H1 (cell line): ENCODE measurements around the gene LRRC25. TPM values are rescaled to one million over a fixed set of nuclear protein-coding genes. Genes with fewer than 3 reads are reported as not detected.

Experiments used
- CTCF ChIA-PET: fragments of 300-600 bp; sonication (Branson Sonifier 250); formaldehyde crosslinking; loops from one replicate; lab custom pipeline; 2021; ENCODE audit not compliant: partially characterized antibody; lab: Charles Lee
- POLR2A ChIA-PET: fragments of 300-600 bp; sonication (Branson Sonifier 250); formaldehyde crosslinking; loops from one replicate; lab custom pipeline; 2021; ENCODE audit warnings: inconsistent platforms; ENCODE audit not compliant: partially characterized antibody; lab: Charles Lee
- DNase-seq, 2 experiments: peaks; one replicate each; pipeline versions ENCODE4 v3.0.0 to v3.0.0-alpha.2; 2010 to 2022; ENCODE audit warnings: low spot score in 2 of 2, low read depth in 1 of 2, mixed read lengths in 1 of 2
- FAIRE-seq: peaks from 2 replicates; lab custom pipeline; 2011; peaks lifted over from hg19 to GRCh38; lab: Jason Lieb, UNC
- H2AFZ ChIP-seq: 2 replicates; pipeline ENCODE4 v1.8.1; 2012; ENCODE audit warnings: low read length, inconsistent platforms
- H2AK5ac ChIP-seq: 2 replicates; pipeline ENCODE4 v1.6.1; 2013; ENCODE audit warnings: low read depth, low read length
- H2BK120ac ChIP-seq: replicated peaks from 2 replicates; pipeline ENCODE3; 2013; ENCODE audit warnings: low read depth, low read length, inconsistent platforms
- H2BK12ac ChIP-seq: 2 replicates; pipeline ENCODE4 v1.6.1; 2013; ENCODE audit warnings: low read depth, low read length
- H2BK15ac ChIP-seq: 2 replicates; pipeline ENCODE4 v1.6.1; 2013; ENCODE audit warnings: low read length
- H2BK20ac ChIP-seq: 2 replicates; pipeline ENCODE4 v1.6.1; 2013; ENCODE audit warnings: low read length
- H2BK5ac ChIP-seq: 2 replicates; pipeline ENCODE4 v1.6.1; 2013; ENCODE audit warnings: low read depth, low read length
- H3K14ac ChIP-seq: 2 replicates; pipeline ENCODE4 v1.6.1; 2013; ENCODE audit warnings: inconsistent platforms; ENCODE audit not compliant: insufficient read length
- H3K18ac ChIP-seq: 2 replicates; pipeline ENCODE4 v1.6.1; 2013; ENCODE audit warnings: low read length; ENCODE audit errors: extremely low read depth
- H3K23ac ChIP-seq: 2 replicates; pipeline ENCODE4 v1.6.1; 2013; ENCODE audit warnings: inconsistent platforms; ENCODE audit not compliant: insufficient read length
- H3K23me2 ChIP-seq: 2 replicates; pipeline ENCODE4 v1.6.1; 2013; ENCODE audit warnings: low read depth, low read length
- H3K27ac ChIP-seq: 2 replicates; pipeline ENCODE4 v1.6.1; 2011; ENCODE audit warnings: low read depth, low read length, inconsistent platforms
- H3K27me3 ChIP-seq, 4 experiments: replicated peaks in 1 of 4; 1 replicate in 1 of 4; 2 replicates in 3 of 4; pipeline versions ENCODE4 v1.6.1 to v1.8.1; 2011 to 2013; ENCODE audit warnings: low read length in 3 of 4, mild to moderate bottlenecking in 3 of 4, inconsistent platforms in 2 of 4, mixed read lengths in 2 of 4, moderate library complexity in 1 of 4; ENCODE audit not compliant: control insufficient read depth in 3 of 4, insufficient read depth in 3 of 4; ENCODE audit errors: extremely low read depth in 1 of 4
- H3K36me3 ChIP-seq, 4 experiments: 2 replicates each; pipeline versions ENCODE4 v1.6.1 to v1.8.1; 2011 to 2013; ENCODE audit warnings: mild to moderate bottlenecking in 4 of 4, low read length in 3 of 4, moderate library complexity in 2 of 4, control low read depth in 1 of 4, inconsistent platforms in 1 of 4; ENCODE audit not compliant: insufficient read depth in 4 of 4, control insufficient read depth in 2 of 4
- H3K4ac ChIP-seq: replicated peaks from 2 replicates; pipeline ENCODE3; 2013; ENCODE audit warnings: low read length, low read depth, mixed read lengths, inconsistent platforms; ENCODE audit not compliant: insufficient read length
- H3K4me1 ChIP-seq, 4 experiments: replicated peaks in 1 of 4; 1 replicate in 1 of 4; 2 replicates in 3 of 4; pipeline versions ENCODE4 v1.6.1 to v1.8.1; 2011 to 2013; ENCODE audit warnings: low read length in 3 of 4, inconsistent platforms in 2 of 4, mixed read lengths in 1 of 4; ENCODE audit not compliant: insufficient read depth in 4 of 4, control insufficient read depth in 3 of 4
- H3K4me2 ChIP-seq, 2 experiments: 2 replicates each; pipeline versions ENCODE4 v1.6.1 to v1.8.1; 2011 to 2013; ENCODE audit warnings: low read depth in 2 of 2, low read length in 2 of 2, control low read depth in 1 of 2, inconsistent platforms in 1 of 2, mild to moderate bottlenecking in 1 of 2; ENCODE audit not compliant: insufficient read depth in 1 of 2
- H3K4me3 ChIP-seq, 4 experiments: fragments of 200-600, 300-600 bp in 1 of 4; sonication (generic), shearing (Covaris generic), sonication (Bioruptor Twin) in 1 of 4; 2 replicates each; pipeline versions ENCODE4 v1.5.1 to v1.8.1; 2011 to 2016; ENCODE audit warnings: low read length in 4 of 4, low read depth in 3 of 4, control low read depth in 2 of 4, inconsistent platforms in 2 of 4, mild to moderate bottlenecking in 2 of 4, mixed read lengths in 1 of 4, moderate library complexity in 1 of 4; ENCODE audit not compliant: insufficient read depth in 2 of 4; ENCODE audit errors: extremely low read depth in 1 of 4
- H3K56ac ChIP-seq: replicated peaks from 2 replicates; pipeline ENCODE3; 2013; ENCODE audit warnings: low read depth, mild to moderate bottlenecking, mixed read lengths, low read length, inconsistent platforms; ENCODE audit not compliant: insufficient read length
- H3K79me1 ChIP-seq: 2 replicates; pipeline ENCODE4 v1.6.1; 2013; ENCODE audit warnings: low read depth, low read length, control low read depth
- H3K79me2 ChIP-seq, 2 experiments: 2 replicates each; pipeline versions ENCODE4 v1.6.1 to v1.8.1; 2012 to 2013; ENCODE audit warnings: low read length in 2 of 2, mild to moderate bottlenecking in 2 of 2, inconsistent platforms in 1 of 2; ENCODE audit not compliant: insufficient read depth in 2 of 2, control insufficient read depth in 1 of 2
- H3K9ac ChIP-seq, 4 experiments: replicated peaks in 1 of 4; 1 replicate in 1 of 4; 2 replicates in 3 of 4; pipeline versions ENCODE4 v1.6.1 to v1.8.1; 2011 to 2013; ENCODE audit warnings: low read depth in 3 of 4, low read length in 3 of 4, control low read depth in 2 of 4, mild to moderate bottlenecking in 2 of 4, moderate library complexity in 2 of 4, inconsistent platforms in 1 of 4; ENCODE audit errors: extremely low read depth in 1 of 4
- H3K9me3 ChIP-seq, 2 experiments: 2 replicates each; pipeline versions ENCODE4 v1.6.1 to v1.8.1; 2012 to 2013; ENCODE audit warnings: mild to moderate bottlenecking in 2 of 2, moderate library complexity in 2 of 2, control low read depth in 1 of 2, inconsistent platforms in 1 of 2, low read depth in 1 of 2, low read length in 1 of 2, mixed read lengths in 1 of 2; ENCODE audit not compliant: insufficient read depth in 2 of 2
- H4K20me1 ChIP-seq, 2 experiments: replicated peaks in 1 of 2; 2 replicates each; pipeline versions ENCODE3 to v1.8.1; 2011 to 2013; ENCODE audit warnings: inconsistent platforms in 2 of 2, low read length in 2 of 2, mild to moderate bottlenecking in 1 of 2; ENCODE audit not compliant: insufficient read depth in 2 of 2, control insufficient read depth in 1 of 2
- H4K5ac ChIP-seq: 2 replicates; pipeline ENCODE4 v1.6.1; 2013; ENCODE audit warnings: low read length, low read depth, mixed read lengths, inconsistent platforms; ENCODE audit not compliant: insufficient read length
- H4K8ac ChIP-seq: 2 replicates; pipeline ENCODE4 v1.8.0; 2013; ENCODE audit warnings: mild to moderate bottlenecking, moderate library complexity, low read length, inconsistent platforms; ENCODE audit not compliant: insufficient read depth; ENCODE audit errors: extremely low read depth
- H4K91ac ChIP-seq: replicated peaks from 2 replicates; pipeline ENCODE3; 2013; ENCODE audit warnings: low read length, mixed read lengths, inconsistent platforms; ENCODE audit not compliant: insufficient read length
- BACH1 ChIP-seq: IDR thresholded peaks from 2 replicates; pipeline ENCODE4 v1.6.1; 2012; ENCODE audit warnings: low read length, improper control_type of control experiment
- BRCA1 ChIP-seq: IDR thresholded peaks from 2 replicates; pipeline ENCODE4 v1.6.1; 2012; ENCODE audit warnings: low read depth, low read length, improper control_type of control experiment
- CBX5 ChIP-seq: fragments of 300-800, 300-1000 bp; sonication (generic); IDR thresholded peaks from 2 replicates; pipeline ENCODE4 v1.7.1; 2016; ENCODE audit warnings: antibody characterized with exemption, low read length, low read depth
- CREB1 ChIP-seq: IDR thresholded peaks from 2 replicates; pipeline ENCODE4 v1.6.1; 2012; ENCODE audit warnings: inconsistent platforms
- KDM5A ChIP-seq: fragments of 200-600 bp; IDR thresholded peaks from 2 replicates; pipeline ENCODE4 v1.7.1; 2012; ENCODE audit warnings: mild to moderate bottlenecking, low read length, inconsistent platforms, mixed read lengths
- PHF8 ChIP-seq: fragments of 200-600 bp; sonication (generic); conservative IDR thresholded peaks from 2 replicates; pipeline ENCODE4 v1.7.1; 2012; ENCODE audit warnings: low read depth, mild to moderate bottlenecking, inconsistent platforms, low read length, moderate library complexity
- RNF2 ChIP-seq: fragments of 200-900, 300-1000 bp; sonication (generic); IDR thresholded peaks from 2 replicates; pipeline ENCODE4 v1.7.1; 2016; ENCODE audit warnings: borderline replicate concordance, low read depth, mild to moderate bottlenecking, antibody characterized with exemption, low read length; ENCODE audit not compliant: poor library complexity, severe bottlenecking; ENCODE audit errors: missing control alignments
- SRF ChIP-seq: IDR thresholded peaks from 2 replicates; pipeline ENCODE4 v1.6.1; 2011; ENCODE audit warnings: mild to moderate bottlenecking, low read depth, low read length, moderate library complexity
- WGBS, 2 experiments: shearing (Covaris generic) in 1 of 2; methylation state at CpG; one replicate each; pipeline versions ENCODE4 v1.1.6 to v1.1.7; 2013 to 2015; ENCODE audit warnings: low lambda C conversion rate in 2 of 2, mixed read lengths in 2 of 2, inconsistent platforms in 1 of 2, low coverage in 1 of 2, missing lambda C conversion rate in 1 of 2; ENCODE audit not compliant: insufficient replicate concordance in 2 of 2, insufficient coverage in 1 of 2, insufficient read length in 1 of 2; ENCODE audit errors: extremely low coverage in 1 of 2, missing lambda C conversion rate in 1 of 2; 5-methylcytosine and 5-hydroxymethylcytosine counted together
- polyA plus RNA-seq, 7 experiments: library from polyadenylated mRNA; depleted of rRNA in 3 of 7; stranded (reverse) in 5 of 7; unstranded in 2 of 7; fragments of >200 nt in 5 of 7; fragments of 200-250 nt in 2 of 7; gene quantifications; 1 replicate in 5 of 7; 2 replicates in 1 of 7; 4 replicates in 1 of 7; pipeline versions ENCODE4 v1.2.1 to v1.2.3, GENCODE V29; 2011 to 2013; ENCODE audit warnings: missing spikeins in 2 of 7, mixed read lengths in 2 of 7
- total RNA-seq: library from RNA; stranded (reverse); fragmentation: NEBNext Ultra II Directional; extraction: Animal tissue kit (Norgen Biotek cat#: 25700); gene quantifications from 2 replicates; pipeline ENCODE4 v1.2.1, GENCODE V29; 2021

LRRC25 gene
- total and polyA plus RNA-seq, 2 of the 8 experiments (the other 6 are each of a cell fraction or from before 2014, with no cell fraction given): 0.20 to 0.41 TPM

GRCh38 chr19:18392417-18392816, 5.0 kb downstream of the LRRC25 start:
- CTCF ChIA-PET: interaction anchor here (1.0 to 10.4 kb wide), 5 partner anchors 9 to 128 kb away, joined by 3 to 177 read pairs (median 11); partner anchors contain the start of genes LRRC25 and SSBP4
- FAIRE-seq: no peak

More at GRCh38 chr19:18392417-18392816, 5.0 kb downstream of the LRRC25 start:
- H2BK15ac ChIP-seq: no peak overlapping the region
- H3K4me1 ChIP-seq: peaks cover 0 to 11% (median 5%) of the 10 kb centered on the region in 4 experiments; a peak in 5 of 7 replicates
- no peak overlapping the region for H2AK5ac ChIP-seq
- H4K8ac ChIP-seq: no peak overlapping the region
- no peaks in the 10 kb centered on the region for H4K20me1 ChIP-seq
- DNase-seq: no peak
- H2BK20ac ChIP-seq: no peak overlapping the region
- no peak overlapping the region for H2BK5ac ChIP-seq
- no peak overlapping the region for H3K18ac ChIP-seq
- no peaks in the 10 kb centered on the region for H3K79me1 ChIP-seq
- H3K9ac ChIP-seq: no peak overlapping the region; a peak in 1 of 7 replicates
- peaks cover 2% of the 10 kb centered on the region; the same call in 1 of the 2 replicates for H3K23me2 ChIP-seq
- H4K5ac ChIP-seq: no peak overlapping the region
- TF ChIP-seq RNF2 (no peak), PHF8 (no peak), CBX5 (no peak), KDM5A (no peak), BRCA1 (no peak), SRF (no peak), BACH1 (no peak), CREB1 (no peak)
- POLR2A ChIA-PET: interaction anchor here (0.6 to 1.3 kb wide), 2 partner anchors 15 to 111 kb away, joined by 4 read pairs; partner anchors contain the start of gene JUND
- H2BK12ac ChIP-seq: no peak overlapping the region
- no peak overlapping the region for H3K27ac ChIP-seq
- H3K14ac ChIP-seq: no peak overlapping the region
- H3K27me3 ChIP-seq: peaks cover 0 to 19% (median 12%) of the 10 kb centered on the region in 4 experiments; a peak in 6 of 7 replicates
- no peak overlapping the region for H3K23ac ChIP-seq
- H2BK120ac ChIP-seq: no peak overlapping the region
- no peak overlapping the region for H3K56ac ChIP-seq
- H3K36me3 ChIP-seq: no peaks in the 10 kb centered on the region
- no peaks in the 10 kb centered on the region for H3K79me2 ChIP-seq
- H3K9me3 ChIP-seq: no peaks in the 10 kb centered on the region
- no peak overlapping the region for H3K4me2 ChIP-seq
- no peak overlapping the region for H2AFZ ChIP-seq
- no peak overlapping the region for H4K91ac ChIP-seq
- no peak overlapping the region for H3K4ac ChIP-seq
- WGBS, 2 experiments: 97% methylated on average over 10 of the region's 11 CpGs; no CpG with 5 or more reads in 1 of the 2 experiments
- H3K4me3 ChIP-seq: no peak overlapping the region
